ENCODE data around the gene SNAP23.

DNA sequence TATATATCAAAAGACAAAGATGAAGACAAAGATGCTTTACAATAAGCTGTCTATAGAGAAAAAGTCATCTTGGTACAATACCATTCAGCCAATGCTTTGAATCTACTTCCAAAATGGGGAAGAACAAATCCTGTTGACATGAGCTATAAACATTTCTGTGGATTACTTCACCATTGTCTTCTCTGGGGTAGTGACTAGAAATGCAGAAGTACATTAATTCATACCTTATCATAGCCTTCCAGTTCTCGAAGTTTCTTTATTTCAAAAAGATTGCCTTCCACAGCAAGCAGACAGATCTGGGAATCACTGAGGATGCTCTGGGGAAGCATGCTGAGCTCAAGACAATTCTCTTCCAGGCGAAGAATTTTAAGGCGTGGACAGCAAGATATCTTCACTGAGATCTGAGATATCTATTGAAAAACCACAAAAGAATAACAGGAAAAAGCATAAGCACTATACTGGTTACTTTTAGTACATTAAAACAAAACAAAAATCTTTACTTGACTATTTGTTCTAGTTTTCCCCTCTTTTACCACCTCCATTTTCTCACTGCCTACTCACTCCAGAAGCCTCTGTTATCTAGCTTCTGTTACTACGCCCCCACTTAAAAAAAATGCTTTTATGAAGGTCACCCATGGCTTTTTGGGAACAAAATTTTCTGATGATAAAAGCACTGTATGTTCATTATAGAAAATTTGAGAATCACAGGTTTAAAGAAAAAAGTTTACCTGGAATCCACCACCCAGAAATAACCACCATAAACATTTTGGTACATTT lies 49.6 kb downstream of the SNAP23 start:
- TF ChIP-seq, protein P1, sequence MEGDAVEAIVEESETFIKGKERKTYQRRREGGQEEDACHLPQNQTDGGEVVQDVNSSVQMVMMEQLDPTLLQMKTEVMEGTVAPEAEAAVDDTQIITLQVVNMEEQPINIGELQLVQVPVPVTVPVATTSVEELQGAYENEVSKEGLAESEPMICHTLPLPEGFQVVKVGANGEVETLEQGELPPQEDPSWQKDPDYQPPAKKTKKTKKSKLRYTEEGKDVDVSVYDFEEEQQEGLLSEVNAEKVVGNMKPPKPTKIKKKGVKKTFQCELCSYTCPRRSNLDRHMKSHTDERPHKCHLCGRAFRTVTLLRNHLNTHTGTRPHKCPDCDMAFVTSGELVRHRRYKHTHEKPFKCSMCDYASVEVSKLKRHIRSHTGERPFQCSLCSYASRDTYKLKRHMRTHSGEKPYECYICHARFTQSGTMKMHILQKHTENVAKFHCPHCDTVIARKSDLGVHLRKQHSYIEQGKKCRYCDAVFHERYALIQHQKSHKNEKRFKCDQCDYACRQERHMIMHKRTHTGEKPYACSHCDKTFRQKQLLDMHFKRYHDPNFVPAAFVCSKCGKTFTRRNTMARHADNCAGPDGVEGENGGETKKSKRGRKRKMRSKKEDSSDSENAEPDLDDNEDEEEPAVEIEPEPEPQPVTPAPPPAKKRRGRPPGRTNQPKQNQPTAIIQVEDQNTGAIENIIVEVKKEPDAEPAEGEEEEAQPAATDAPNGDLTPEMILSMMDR (IDR thresholded peaks at IDR 0.05; ENCODE audit: low read depth, low read length), result no peak
- TF ChIP-seq EZH2phosphoT487 (IDR thresholded peaks at IDR 0.05; ENCODE audit: low read depth), result no peak
